WTC11 (cell line): Measurements from ENCODE around the gene NPFFR1. TPM values are rescaled to one million over a fixed set of nuclear protein-coding genes. Genes with fewer than 3 reads are reported as not detected.

Experiments used
- ATAC-seq: fragments of 200-7000 bp; cut with Tn5 transposase; 2 replicates; pipeline ENCODE4 v1.10.0; 2021; ENCODE audit warnings: mild to moderate bottlenecking, moderate library complexity
- CTCF ChIA-PET: fragments of 300-600 bp; sonication (Branson Sonifier 250); formaldehyde crosslinking; loops from one replicate; lab custom pipeline; 2021; ENCODE audit warnings: antibody characterized with exemption; lab: Charles Lee
- POLR2A ChIA-PET: fragments of 350-600 bp; sonication (Branson Sonifier 250); formaldehyde crosslinking; loops from one replicate; lab custom pipeline; 2021; ENCODE audit warnings: antibody characterized with exemption; lab: Charles Lee
- DNase-seq: peaks from one replicate; pipeline ENCODE4 v3.0.0; 2021; ENCODE audit warnings: low spot score
- H3K27ac Mint-ChIP-seq: 2 replicates; pipeline ENCODE4 v1.8.0; 2021; ENCODE audit warnings: mixed read lengths
- H3K27me3 Mint-ChIP-seq: 2 replicates; pipeline ENCODE4 v1.8.0; 2021; ENCODE audit warnings: low read depth, mild to moderate bottlenecking, moderate library complexity, mixed read lengths
- H3K36me3 Mint-ChIP-seq: 2 replicates; pipeline ENCODE4 v1.8.0; 2021; ENCODE audit warnings: mixed read lengths
- H3K4me1 Mint-ChIP-seq: 2 replicates; pipeline ENCODE4 v1.8.0; 2022; ENCODE audit warnings: mixed read lengths
- H3K4me3 Mint-ChIP-seq: 2 replicates; pipeline ENCODE4 v1.8.0; 2021; ENCODE audit warnings: mild to moderate bottlenecking, moderate library complexity, mixed read lengths
- H3K9me3 Mint-ChIP-seq: 2 replicates; pipeline ENCODE4 v1.8.0; 2021; ENCODE audit warnings: mixed read lengths
- CREM ChIP-seq: sonication (generic); formaldehyde crosslinking; IDR thresholded peaks from 2 replicates; pipeline ENCODE4 v1.8.1; 2022; ENCODE audit warnings: mild to moderate bottlenecking, missing genetic modification reagents, moderate library complexity
- EMX1 ChIP-seq: fragments of 250-450 bp; sonication (Bioruptor Pico); IDR thresholded peaks from 2 replicates; pipeline ENCODE4 v1.8.0; 2021; ENCODE audit warnings: mild to moderate bottlenecking
- GRHL2 ChIP-seq: fragments of 250-450 bp; sonication (Bioruptor Pico); IDR thresholded peaks from 2 replicates; pipeline ENCODE4 v1.8.0; 2022; ENCODE audit warnings: mild to moderate bottlenecking, moderate library complexity; ENCODE audit not compliant: insufficient replicate concordance, severe bottlenecking
- IRF2 ChIP-seq: sonication (generic); formaldehyde crosslinking; IDR thresholded peaks from 2 replicates; pipeline ENCODE4 v1.8.0; 2022; ENCODE audit warnings: low read depth, missing genetic modification reagents, borderline replicate concordance
- NR3C1 ChIP-seq: sonication (generic); formaldehyde crosslinking; conservative IDR thresholded peaks from 2 replicates; pipeline ENCODE4 v1.8.1; 2023; ENCODE audit warnings: low read depth, mild to moderate bottlenecking, missing genetic modification reagents
- OVOL2 ChIP-seq: fragments of 250-450 bp; sonication (Bioruptor Pico); IDR thresholded peaks from 2 replicates; pipeline ENCODE4 v1.9.0; 2021; ENCODE audit warnings: mild to moderate bottlenecking, borderline replicate concordance
- SOX15 ChIP-seq: fragments of 250-450 bp; sonication (Bioruptor Pico); IDR thresholded peaks from 2 replicates; pipeline ENCODE4 v1.9.0; 2021; ENCODE audit warnings: mild to moderate bottlenecking
- TEAD4 ChIP-seq: sonication (generic); formaldehyde crosslinking; IDR thresholded peaks from 2 replicates; pipeline ENCODE4 v1.8.0; 2022; ENCODE audit warnings: mild to moderate bottlenecking, missing genetic modification reagents
- ZBTB21 ChIP-seq: sonication (generic); formaldehyde crosslinking; IDR thresholded peaks from 2 replicates; pipeline ENCODE4 v1.8.1; 2023; ENCODE audit warnings: mild to moderate bottlenecking, missing genetic modification reagents, borderline replicate concordance
- ZNF138 ChIP-seq: sonication (generic); formaldehyde crosslinking; conservative IDR thresholded peaks from 2 replicates; pipeline ENCODE4 v1.8.1; 2022; ENCODE audit warnings: mild to moderate bottlenecking, moderate library complexity, missing genetic modification reagents
- ZNF219 ChIP-seq: sonication (generic); formaldehyde crosslinking; IDR thresholded peaks from 2 replicates; pipeline ENCODE4 v1.8.0; 2023; ENCODE audit warnings: missing genetic modification reagents, mild to moderate bottlenecking, borderline replicate concordance
- ZNF423 ChIP-seq: fragments of 250-450 bp; sonication (Bioruptor Pico); IDR thresholded peaks from 2 replicates; pipeline ENCODE4 v2.1.2; 2022; ENCODE audit warnings: mild to moderate bottlenecking, moderate library complexity
- ZNF671 ChIP-seq: fragments of 250-450 bp; sonication (Bioruptor Pico); IDR thresholded peaks from 2 replicates; pipeline ENCODE4 v1.8.0; 2021; ENCODE audit warnings: mild to moderate bottlenecking
- total RNA-seq: library from RNA; stranded (reverse); gene quantifications from 3 replicates; pipeline ENCODE4 v1.2.3, GENCODE V29; 2021
- TF ChIP-seq, protein P1 (sequence below): fragments of 250-450 bp; sonication (Bioruptor Pico); IDR thresholded peaks from 2 replicates; pipeline ENCODE4 v1.9.0; 2021; ENCODE audit warnings: mild to moderate bottlenecking
- TF ChIP-seq, protein P2 (sequence below): sonication (generic); formaldehyde crosslinking; IDR thresholded peaks from 2 replicates; pipeline ENCODE4 v1.8.1; 2022; ENCODE audit warnings: low read depth, mild to moderate bottlenecking, moderate library complexity, missing genetic modification reagents, borderline replicate concordance
- TF ChIP-seq, protein P3 (sequence below): sonication (generic); formaldehyde crosslinking; IDR thresholded peaks from 2 replicates; pipeline ENCODE4 v1.8.1; 2022; ENCODE audit warnings: mild to moderate bottlenecking, moderate library complexity, missing genetic modification reagents
- TF ChIP-seq, protein P4 (sequence below): sonication (generic); formaldehyde crosslinking; IDR thresholded peaks from 2 replicates; pipeline ENCODE4 v1.8.1; 2022; ENCODE audit warnings: mild to moderate bottlenecking, missing genetic modification reagents, moderate library complexity, borderline replicate concordance
- TF ChIP-seq, protein P5 (sequence below): sonication (generic); formaldehyde crosslinking; IDR thresholded peaks from 2 replicates; pipeline ENCODE4 v1.8.0; 2023; ENCODE audit warnings: mild to moderate bottlenecking, missing genetic modification reagents
- TF ChIP-seq, protein P6 (sequence below): sonication (generic); formaldehyde crosslinking; IDR thresholded peaks from 2 replicates; pipeline ENCODE4 v1.8.1; 2022; ENCODE audit warnings: low read depth, missing genetic modification reagents, borderline replicate concordance
- TF ChIP-seq, protein P7 (sequence below): sonication (generic); formaldehyde crosslinking; IDR thresholded peaks from 2 replicates; pipeline ENCODE4 v1.8.0; 2022; ENCODE audit warnings: mild to moderate bottlenecking, missing genetic modification reagents

NPFFR1 gene
- total RNA-seq, 1 experiment from 2014 or later: 0.04 TPM

DNA sequence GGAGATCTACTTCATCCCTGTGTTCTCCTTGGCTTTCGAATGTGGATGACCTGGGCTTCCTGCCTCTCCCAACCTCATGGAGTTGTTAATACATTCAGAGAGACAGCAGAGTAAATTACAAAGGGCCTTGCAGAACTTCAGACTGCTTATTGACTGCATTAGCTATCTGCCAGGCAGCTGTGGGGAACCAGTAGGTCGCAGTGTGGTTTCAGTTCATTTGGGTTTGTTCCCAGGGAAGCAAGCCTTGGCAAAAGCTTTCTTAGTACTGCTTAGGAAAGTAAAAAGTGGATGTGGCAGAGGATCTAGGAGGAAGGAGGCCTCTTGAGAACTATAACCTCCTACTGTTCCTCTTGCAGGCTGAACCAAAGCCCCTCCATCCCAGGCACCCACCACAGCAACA, 9.2 kb downstream of the NPFFR1 start:
- no peaks in the 10 kb centered on the region for H3K27me3 Mint-ChIP-seq
- H3K36me3 Mint-ChIP-seq: no peaks in the 10 kb centered on the region
- peaks cover 9% of the 10 kb centered on the region; the same call in 1 of the 2 replicates for H3K9me3 Mint-ChIP-seq
- H3K4me3 Mint-ChIP-seq: no peak overlapping the region
- H3K27ac Mint-ChIP-seq: no peak overlapping the region
- DNase-seq (no peak), ATAC-seq (no peak)
- TF ChIP-seq, protein P1, sequence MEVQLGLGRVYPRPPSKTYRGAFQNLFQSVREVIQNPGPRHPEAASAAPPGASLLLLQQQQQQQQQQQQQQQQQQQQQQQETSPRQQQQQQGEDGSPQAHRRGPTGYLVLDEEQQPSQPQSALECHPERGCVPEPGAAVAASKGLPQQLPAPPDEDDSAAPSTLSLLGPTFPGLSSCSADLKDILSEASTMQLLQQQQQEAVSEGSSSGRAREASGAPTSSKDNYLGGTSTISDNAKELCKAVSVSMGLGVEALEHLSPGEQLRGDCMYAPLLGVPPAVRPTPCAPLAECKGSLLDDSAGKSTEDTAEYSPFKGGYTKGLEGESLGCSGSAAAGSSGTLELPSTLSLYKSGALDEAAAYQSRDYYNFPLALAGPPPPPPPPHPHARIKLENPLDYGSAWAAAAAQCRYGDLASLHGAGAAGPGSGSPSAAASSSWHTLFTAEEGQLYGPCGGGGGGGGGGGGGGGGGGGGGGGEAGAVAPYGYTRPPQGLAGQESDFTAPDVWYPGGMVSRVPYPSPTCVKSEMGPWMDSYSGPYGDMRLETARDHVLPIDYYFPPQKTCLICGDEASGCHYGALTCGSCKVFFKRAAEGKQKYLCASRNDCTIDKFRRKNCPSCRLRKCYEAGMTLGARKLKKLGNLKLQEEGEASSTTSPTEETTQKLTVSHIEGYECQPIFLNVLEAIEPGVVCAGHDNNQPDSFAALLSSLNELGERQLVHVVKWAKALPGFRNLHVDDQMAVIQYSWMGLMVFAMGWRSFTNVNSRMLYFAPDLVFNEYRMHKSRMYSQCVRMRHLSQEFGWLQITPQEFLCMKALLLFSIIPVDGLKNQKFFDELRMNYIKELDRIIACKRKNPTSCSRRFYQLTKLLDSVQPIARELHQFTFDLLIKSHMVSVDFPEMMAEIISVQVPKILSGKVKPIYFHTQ (CRISPR knock-in tag): no peak
- TF ChIP-seq ZNF671 (no peak), EMX1 (CRISPR knock-in tag) (no peak), SOX15 (CRISPR knock-in tag) (no peak), OVOL2 (CRISPR knock-in tag) (no peak), TEAD4 (CRISPR knock-in tag) (no peak), CREM (no peak), GRHL2 (CRISPR knock-in tag) (no peak), NR3C1 (CRISPR knock-in tag) (no peak), ZBTB21 (CRISPR knock-in tag) (no peak), ZNF219 (CRISPR knock-in tag) (no peak), IRF2 (CRISPR knock-in tag) (no peak), ZNF138 (CRISPR knock-in tag) (no peak), ZNF423 (CRISPR knock-in tag) (no peak)
- TF ChIP-seq, protein P2, sequence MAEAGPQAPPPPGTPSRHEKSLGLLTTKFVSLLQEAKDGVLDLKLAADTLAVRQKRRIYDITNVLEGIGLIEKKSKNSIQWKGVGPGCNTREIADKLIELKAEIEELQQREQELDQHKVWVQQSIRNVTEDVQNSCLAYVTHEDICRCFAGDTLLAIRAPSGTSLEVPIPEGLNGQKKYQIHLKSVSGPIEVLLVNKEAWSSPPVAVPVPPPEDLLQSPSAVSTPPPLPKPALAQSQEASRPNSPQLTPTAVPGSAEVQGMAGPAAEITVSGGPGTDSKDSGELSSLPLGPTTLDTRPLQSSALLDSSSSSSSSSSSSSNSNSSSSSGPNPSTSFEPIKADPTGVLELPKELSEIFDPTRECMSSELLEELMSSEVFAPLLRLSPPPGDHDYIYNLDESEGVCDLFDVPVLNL: no peak
- TF ChIP-seq, protein P3, sequence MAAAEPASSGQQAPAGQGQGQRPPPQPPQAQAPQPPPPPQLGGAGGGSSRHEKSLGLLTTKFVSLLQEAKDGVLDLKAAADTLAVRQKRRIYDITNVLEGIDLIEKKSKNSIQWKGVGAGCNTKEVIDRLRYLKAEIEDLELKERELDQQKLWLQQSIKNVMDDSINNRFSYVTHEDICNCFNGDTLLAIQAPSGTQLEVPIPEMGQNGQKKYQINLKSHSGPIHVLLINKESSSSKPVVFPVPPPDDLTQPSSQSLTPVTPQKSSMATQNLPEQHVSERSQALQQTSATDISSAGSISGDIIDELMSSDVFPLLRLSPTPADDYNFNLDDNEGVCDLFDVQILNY (CRISPR knock-in tag): no peak
- TF ChIP-seq, protein P4, sequence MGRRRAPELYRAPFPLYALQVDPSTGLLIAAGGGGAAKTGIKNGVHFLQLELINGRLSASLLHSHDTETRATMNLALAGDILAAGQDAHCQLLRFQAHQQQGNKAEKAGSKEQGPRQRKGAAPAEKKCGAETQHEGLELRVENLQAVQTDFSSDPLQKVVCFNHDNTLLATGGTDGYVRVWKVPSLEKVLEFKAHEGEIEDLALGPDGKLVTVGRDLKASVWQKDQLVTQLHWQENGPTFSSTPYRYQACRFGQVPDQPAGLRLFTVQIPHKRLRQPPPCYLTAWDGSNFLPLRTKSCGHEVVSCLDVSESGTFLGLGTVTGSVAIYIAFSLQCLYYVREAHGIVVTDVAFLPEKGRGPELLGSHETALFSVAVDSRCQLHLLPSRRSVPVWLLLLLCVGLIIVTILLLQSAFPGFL (CRISPR knock-in tag): no peak
- TF ChIP-seq, protein P5, sequence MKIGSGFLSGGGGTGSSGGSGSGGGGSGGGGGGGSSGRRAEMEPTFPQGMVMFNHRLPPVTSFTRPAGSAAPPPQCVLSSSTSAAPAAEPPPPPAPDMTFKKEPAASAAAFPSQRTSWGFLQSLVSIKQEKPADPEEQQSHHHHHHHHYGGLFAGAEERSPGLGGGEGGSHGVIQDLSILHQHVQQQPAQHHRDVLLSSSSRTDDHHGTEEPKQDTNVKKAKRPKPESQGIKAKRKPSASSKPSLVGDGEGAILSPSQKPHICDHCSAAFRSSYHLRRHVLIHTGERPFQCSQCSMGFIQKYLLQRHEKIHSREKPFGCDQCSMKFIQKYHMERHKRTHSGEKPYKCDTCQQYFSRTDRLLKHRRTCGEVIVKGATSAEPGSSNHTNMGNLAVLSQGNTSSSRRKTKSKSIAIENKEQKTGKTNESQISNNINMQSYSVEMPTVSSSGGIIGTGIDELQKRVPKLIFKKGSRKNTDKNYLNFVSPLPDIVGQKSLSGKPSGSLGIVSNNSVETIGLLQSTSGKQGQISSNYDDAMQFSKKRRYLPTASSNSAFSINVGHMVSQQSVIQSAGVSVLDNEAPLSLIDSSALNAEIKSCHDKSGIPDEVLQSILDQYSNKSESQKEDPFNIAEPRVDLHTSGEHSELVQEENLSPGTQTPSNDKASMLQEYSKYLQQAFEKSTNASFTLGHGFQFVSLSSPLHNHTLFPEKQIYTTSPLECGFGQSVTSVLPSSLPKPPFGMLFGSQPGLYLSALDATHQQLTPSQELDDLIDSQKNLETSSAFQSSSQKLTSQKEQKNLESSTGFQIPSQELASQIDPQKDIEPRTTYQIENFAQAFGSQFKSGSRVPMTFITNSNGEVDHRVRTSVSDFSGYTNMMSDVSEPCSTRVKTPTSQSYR (CRISPR knock-in tag): no peak
- TF ChIP-seq, protein P6, sequence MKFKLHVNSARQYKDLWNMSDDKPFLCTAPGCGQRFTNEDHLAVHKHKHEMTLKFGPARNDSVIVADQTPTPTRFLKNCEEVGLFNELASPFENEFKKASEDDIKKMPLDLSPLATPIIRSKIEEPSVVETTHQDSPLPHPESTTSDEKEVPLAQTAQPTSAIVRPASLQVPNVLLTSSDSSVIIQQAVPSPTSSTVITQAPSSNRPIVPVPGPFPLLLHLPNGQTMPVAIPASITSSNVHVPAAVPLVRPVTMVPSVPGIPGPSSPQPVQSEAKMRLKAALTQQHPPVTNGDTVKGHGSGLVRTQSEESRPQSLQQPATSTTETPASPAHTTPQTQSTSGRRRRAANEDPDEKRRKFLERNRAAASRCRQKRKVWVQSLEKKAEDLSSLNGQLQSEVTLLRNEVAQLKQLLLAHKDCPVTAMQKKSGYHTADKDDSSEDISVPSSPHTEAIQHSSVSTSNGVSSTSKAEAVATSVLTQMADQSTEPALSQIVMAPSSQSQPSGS (CRISPR knock-in tag): no peak
- TF ChIP-seq, protein P7, sequence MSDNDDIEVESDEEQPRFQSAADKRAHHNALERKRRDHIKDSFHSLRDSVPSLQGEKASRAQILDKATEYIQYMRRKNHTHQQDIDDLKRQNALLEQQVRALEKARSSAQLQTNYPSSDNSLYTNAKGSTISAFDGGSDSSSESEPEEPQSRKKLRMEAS (CRISPR knock-in tag): no peak
- peaks cover 16% of the 10 kb centered on the region for H3K4me1 Mint-ChIP-seq
- ChIA-PET POLR2A (no interaction called here), CTCF (interaction anchor here (0.9 kb wide), 1 partner anchor 53 kb away, joined by 4 read pairs; no protein-coding TSS in a partner anchor)
